ENCODE results near the gene CHST6. TPM values are rescaled to one million over a fixed set of nuclear protein-coding genes. Genes with fewer than 3 reads are reported as not detected.

CHST6 gene
- total RNA-seq, 1 experiment from 2014 or later: 1.3 TPM

GRCh38 chr16:75534560-75535205 lies 39.4 kb upstream of the CHST6 start:
- BruUV-seq (replicated peaks): no TSS peak
- no peaks in the 10 kb centered on the region for H3K4me1 Mint-ChIP-seq (ENCODE audit: low read depth, unreplicated experiment)
- DNase-seq: peak in 1 of 2 experiments; percentile 23
- no peaks in the 10 kb centered on the region for H3K9me3 ChIP-seq
- no peaks in the 10 kb centered on the region for H3K36me3 Mint-ChIP-seq (ENCODE audit: insufficient read depth, unreplicated experiment)
- H3K27me3 Mint-ChIP-seq (ENCODE audit: insufficient read depth, unreplicated experiment): no peaks in the 10 kb centered on the region
- ChIA-PET CTCF (interaction anchor here (0.7 to 1.5 kb wide), 2 partner anchors 18 to 296 kb away, joined by 3 to 6 read pairs; no protein-coding TSS in a partner anchor), POLR2A (no interaction called here)
- no peaks in the 10 kb centered on the region for H3K9me3 Mint-ChIP-seq (ENCODE audit: unreplicated experiment)
- H3K4me1 ChIP-seq: no peaks in the 10 kb centered on the region
- H3K27ac Mint-ChIP-seq (ENCODE audit: unreplicated experiment): no peak overlapping the region
- H3K36me3 ChIP-seq (ENCODE audit: control insufficient read depth, insufficient read depth, low read length): no peaks in the 10 kb centered on the region
- no peaks in the 10 kb centered on the region for H3K27me3 ChIP-seq (replicated peaks; ENCODE audit: control insufficient read depth, insufficient read depth, low read length)
- H3K4me3 Mint-ChIP-seq (ENCODE audit: unreplicated experiment): no peak overlapping the region
- H3K4me3 ChIP-seq (ENCODE audit: low read depth, low read length): no peak overlapping the region
- no peak for TF ChIP-seq CTCF (IDR thresholded peaks at IDR 0.05; ENCODE audit: insufficient read depth in 1 of 2, low read depth in 1 of 2, low read length in 1 of 2, severe bottlenecking in 1 of 2, unreplicated experiment in 1 of 2)
- intact Hi-C loops (cut with micrococcal nuclease; ENCODE audit: unreplicated experiment): no loop called here

GRCh38 chr16:75532791-75533190 lies 37.5 kb upstream of the CHST6 start:
- H3K27ac Mint-ChIP-seq (ENCODE audit: unreplicated experiment): no peak overlapping the region
- H3K9me3 Mint-ChIP-seq (ENCODE audit: unreplicated experiment): no peaks in the 10 kb centered on the region
- H3K36me3 Mint-ChIP-seq (ENCODE audit: insufficient read depth, unreplicated experiment): no peaks in the 10 kb centered on the region
- no peak overlapping the region for H3K4me3 Mint-ChIP-seq (ENCODE audit: unreplicated experiment)
- no peak overlapping the region for H3K4me3 ChIP-seq (ENCODE audit: low read depth, low read length)
- no peak for TF ChIP-seq CTCF (IDR thresholded peaks at IDR 0.05; ENCODE audit: insufficient read depth in 1 of 2, low read depth in 1 of 2, low read length in 1 of 2, severe bottlenecking in 1 of 2, unreplicated experiment in 1 of 2)
- ChIA-PET POLR2A (no interaction called here), CTCF (interaction anchor here (2.0 kb wide), 1 partner anchor 16 kb away, joined by 11 read pairs; no protein-coding TSS in a partner anchor)
- H3K36me3 ChIP-seq (ENCODE audit: control insufficient read depth, insufficient read depth, low read length): no peaks in the 10 kb centered on the region
- H3K4me1 ChIP-seq: peaks cover 4% of the 10 kb centered on the region
- H3K4me1 Mint-ChIP-seq (ENCODE audit: low read depth, unreplicated experiment): peaks cover 4% of the 10 kb centered on the region
- no peaks in the 10 kb centered on the region for H3K27me3 ChIP-seq (replicated peaks; ENCODE audit: control insufficient read depth, insufficient read depth, low read length)
- intact Hi-C loops (cut with micrococcal nuclease; ENCODE audit: unreplicated experiment): no loop called here
- no peaks in the 10 kb centered on the region for H3K9me3 ChIP-seq
- no TSS peak for BruUV-seq (replicated peaks)
- no peaks in the 10 kb centered on the region for H3K27me3 Mint-ChIP-seq (ENCODE audit: insufficient read depth, unreplicated experiment)
- DNase-seq: no peak

- Mint-ChIP-seq H3K4me3 (ENCODE audit: unreplicated experiment) (no peak overlapping the region), H3K4me1 (ENCODE audit: low read depth, unreplicated experiment) (peaks cover 7% of the 10 kb centered on the region), H3K36me3 (ENCODE audit: insufficient read depth, unreplicated experiment) (no peaks in the 10 kb centered on the region), H3K27ac (ENCODE audit: unreplicated experiment) (no peak overlapping the region), H3K9me3 (ENCODE audit: unreplicated experiment) (no peaks in the 10 kb centered on the region), H3K27me3 (ENCODE audit: insufficient read depth, unreplicated experiment) (no peaks in the 10 kb centered on the region)
- ChIA-PET POLR2A (no interaction called here), CTCF (interaction anchor here (1.0 to 2.0 kb wide), 2 partner anchors 11 to 15 kb away, joined by 3 to 11 read pairs; no protein-coding TSS in a partner anchor)
- H3K4me1 ChIP-seq: peaks cover 9% of the 10 kb centered on the region
- no TSS peak for BruUV-seq (replicated peaks)
- no peaks in the 10 kb centered on the region for H3K27me3 ChIP-seq (replicated peaks; ENCODE audit: control insufficient read depth, insufficient read depth, low read length)
- H3K9me3 ChIP-seq: no peaks in the 10 kb centered on the region
- DNase-seq: peak in 1 of 2 experiments; percentile 29
- H3K36me3 ChIP-seq (ENCODE audit: control insufficient read depth, insufficient read depth, low read length): no peaks in the 10 kb centered on the region
- intact Hi-C loops (cut with micrococcal nuclease; ENCODE audit: unreplicated experiment): no loop called here
- H3K4me3 ChIP-seq (ENCODE audit: low read depth, low read length): no peak overlapping the region
- TF ChIP-seq CTCF (IDR thresholded peaks at IDR 0.05; ENCODE audit: insufficient read depth in 1 of 2, low read depth in 1 of 2, low read length in 1 of 2, severe bottlenecking in 1 of 2, unreplicated experiment in 1 of 2): no peak
Observed at GRCh38 chr16:75532142-75532765, 37.0 kb upstream of the CHST6 start.
